OCI-LY7 (cell line): Measurements from ENCODE around the gene PFKM. TPM values are rescaled to one million over a fixed set of nuclear protein-coding genes. Genes with fewer than 3 reads are reported as not detected.

Experiments
- BruUV-seq: library from RNA; stranded (reverse); fragments of 400-500 nt; replicated peaks from 2 replicates; lab custom pipeline; 2021; lab: Mats Ljungman, UMichigan
- CTCF ChIA-PET: fragments of 300-600 bp; sonication (Branson Sonifier 250); formaldehyde crosslinking; loops from one replicate; lab custom pipeline; 2022; ENCODE audit warnings: antibody characterized with exemption; ENCODE audit not compliant: unreplicated experiment; lab: Charles Lee
- POLR2A ChIA-PET: fragments of 300-600 bp; sonication (Branson Sonifier 250); formaldehyde crosslinking; loops from one replicate; lab custom pipeline; 2022; ENCODE audit warnings: antibody characterized with exemption; lab: Charles Lee
- DNase-seq: peaks from one replicate; pipeline ENCODE4 v3.0.0-alpha.2; 2015; ENCODE audit warnings: low spot score
- H2AFZ ChIP-seq: fragments of 200-600 bp; sonication (generic), shearing (Covaris generic); 2 replicates; pipeline ENCODE4 v1.6.1; 2014; ENCODE audit warnings: mild to moderate bottlenecking, antibody characterized with exemption, low read length, moderate library complexity
- H3K27ac ChIP-seq: fragments of 200-600 bp; sonication (generic); 2 replicates; pipeline ENCODE4 v1.5.1; 2014; ENCODE audit warnings: mixed run types, low read depth, mild to moderate bottlenecking, moderate library complexity, low read length, inconsistent platforms; ENCODE audit not compliant: poor library complexity, severe bottlenecking
- H3K36me3 ChIP-seq: fragments of 200-600 bp; sonication (generic); 2 replicates; pipeline ENCODE4 v1.6.1; 2014; ENCODE audit warnings: mild to moderate bottlenecking, antibody characterized with exemption, low read length, moderate library complexity, mixed read lengths; ENCODE audit not compliant: insufficient read depth
- H3K4me1 ChIP-seq: fragments of 200-600 bp; sonication (generic); 2 replicates; pipeline ENCODE4 v1.5.1; 2014; ENCODE audit warnings: mild to moderate bottlenecking, low read length; ENCODE audit not compliant: insufficient read depth, poor library complexity, severe bottlenecking
- H3K4me2 ChIP-seq: fragments of 200-600 bp; sonication (generic); 2 replicates; pipeline ENCODE4 v1.6.1; 2014; ENCODE audit warnings: mild to moderate bottlenecking, low read length
- H3K4me3 ChIP-seq: fragments of 200-600 bp; sonication (generic); 2 replicates; pipeline ENCODE4 v1.5.1; 2014; ENCODE audit warnings: mild to moderate bottlenecking, low read depth, low read length; ENCODE audit not compliant: poor library complexity, severe bottlenecking
- H3K79me2 ChIP-seq: fragments of 200-600 bp; sonication (generic); 2 replicates; pipeline ENCODE4 v1.6.1; 2016; ENCODE audit warnings: low read depth, mild to moderate bottlenecking, low read length, moderate library complexity, mixed read lengths; ENCODE audit not compliant: insufficient read depth
- H3K9me2 ChIP-seq: fragments of 200-600 bp; sonication (generic); 2 replicates; pipeline ENCODE4 v1.6.1; 2016; ENCODE audit warnings: mild to moderate bottlenecking, low read length, mixed read lengths; ENCODE audit not compliant: insufficient read depth
- H3K9me3 ChIP-seq: fragments of 200-600 bp; sonication (generic); 2 replicates; pipeline ENCODE4 v1.6.1; 2014; ENCODE audit warnings: mild to moderate bottlenecking, mixed run types, low read length, mixed read lengths
- H4K20me1 ChIP-seq: fragments of 200-600 bp; sonication (generic); 2 replicates; pipeline ENCODE4 v1.6.1; 2014; ENCODE audit warnings: mild to moderate bottlenecking, antibody characterized with exemption, low read length, moderate library complexity, mixed read lengths; ENCODE audit not compliant: insufficient read depth
- CTCF ChIP-seq: fragments of 200-600 bp; sonication (generic); conservative IDR thresholded peaks from 2 replicates; pipeline ENCODE4 v1.5.1; 2014; ENCODE audit warnings: mild to moderate bottlenecking, antibody characterized with exemption, low read length, moderate library complexity, mixed read lengths
- EZH2phosphoT487 ChIP-seq: fragments of 200-600 bp; sonication (generic); IDR thresholded peaks from 2 replicates; pipeline ENCODE4 v1.6.1; 2018; ENCODE audit warnings: low read depth, borderline replicate concordance, mild to moderate bottlenecking, mixed run types, antibody characterized with exemption, low read length, moderate library complexity, mixed read lengths
- intact Hi-C: fragments of 100-400 bp; cut with micrococcal nuclease; formaldehyde crosslinking; loops from one replicate; pipeline ENCODE4 v1.10.0; 2022; ENCODE audit not compliant: unreplicated experiment
- total RNA-seq, 2 experiments: library from RNA; depleted of rRNA in 1 of 2; stranded (reverse); fragments of >200 nt in 1 of 2; shearing (Covaris generic) in 1 of 2; gene quantifications; 2 replicates each; pipeline ENCODE4 v1.2.3, GENCODE V29; 2014 to 2022

PFKM gene
- total RNA-seq, 2 experiments from 2014 or later: 37.4 to 80.1 TPM

GRCh38 chr12:48182631-48183030 lies 63.5 kb downstream of the PFKM start:
- H3K9me3 ChIP-seq: no peaks in the 10 kb centered on the region
- H3K4me3 ChIP-seq: peak overlapping the region; percentile 78
- H3K36me3 ChIP-seq: no peaks in the 10 kb centered on the region
- no peaks in the 10 kb centered on the region for H3K9me2 ChIP-seq
- H3K79me2 ChIP-seq: no peaks in the 10 kb centered on the region
- ChIA-PET POLR2A (interaction anchor here (0.7 to 1.6 kb wide), 4 partner anchors 12 to 435 kb away, joined by 3 to 12 read pairs (median 4); no protein-coding TSS in a partner anchor), CTCF (interaction anchor here (0.6 to 1.1 kb wide), 6 partner anchors 9 to 987 kb away, joined by 3 to 4 read pairs (median 3); no protein-coding TSS in a partner anchor)
- TF ChIP-seq EZH2phosphoT487: no peak
- no peak for TF ChIP-seq CTCF
- intact Hi-C loops: loop anchor here (5.0 kb wide), 1 partner anchor 435 kb away; no protein-coding TSS in a partner anchor
- peak overlapping the region; percentile 98 for H2AFZ ChIP-seq
- no peaks in the 10 kb centered on the region for H4K20me1 ChIP-seq
- peak overlapping the region; percentile 68 for H3K4me2 ChIP-seq
- H3K27ac ChIP-seq: no peak overlapping the region
- BruUV-seq: no TSS peak
- H3K4me1 ChIP-seq: peaks cover 8% of the 10 kb centered on the region
- no peak for DNase-seq

GRCh38 chr12:48183091-48183875 lies 64.1 kb downstream of the PFKM start, which contains the start of gene CCDC184:
CCDC184 (plus strand) TSS chr12:48183644; CDS start chr12:48184123, 479 bp downstream.
- TF ChIP-seq EZH2phosphoT487 (no peak), CTCF (peak; percentile 76)
- Histone ChIP-seq H3K9me3 (no peaks in the 10 kb centered on the region), H3K9me2 (no peaks in the 10 kb centered on the region), H4K20me1 (no peaks in the 10 kb centered on the region), H3K36me3 (no peaks in the 10 kb centered on the region), H3K4me2 (peak within 1 kb of the TSS; percentile 68), H2AFZ (peak within 1 kb of the TSS; percentile 98), H3K79me2 (no peaks in the 10 kb centered on the region), H3K4me3 (peak within 1 kb of the TSS; percentile 78), H3K27ac (no peak within 1 kb of the TSS), H3K4me1 (peaks cover 8% of the 10 kb centered on the region)
- ChIA-PET CTCF (interaction anchor here (0.6 to 1.1 kb wide), 6 partner anchors 10 to 987 kb away, joined by 3 to 4 read pairs (median 3); no protein-coding TSS in a partner anchor), POLR2A (interaction anchor here (0.5 to 1.6 kb wide), 6 partner anchors 13 to 488 kb away, joined by 3 to 12 read pairs (median 4); no protein-coding TSS in a partner anchor)
- DNase-seq: peak; percentile 85
- no TSS peak for BruUV-seq
- intact Hi-C loops: loop anchor here (5.0 kb wide), 1 partner anchor 434 kb away; no protein-coding TSS in a partner anchor
